Testis (tissue), 2 donors: ENCODE data around the gene CHRNA7.

Experiments
- POLR2A ChIP-seq: fragments of 450-650 bp; IDR thresholded peaks from one replicate; pipeline ENCODE4 v1.6.1; 2017; ENCODE audit warnings: antibody characterized with exemption, mild to moderate bottlenecking, moderate library complexity
- TF ChIP-seq, protein P1 (sequence below), 3 experiments: fragments of 450-650 bp in 2 of 3; fragments of 200-600 bp in 1 of 3; sonication (generic) in 1 of 3; IDR thresholded peaks; one replicate each; pipeline ENCODE4 v1.5.1; 2016 to 2019; ENCODE audit warnings: antibody characterized with exemption in 3 of 3, mild to moderate bottlenecking in 2 of 3, moderate library complexity in 1 of 3

DNA sequence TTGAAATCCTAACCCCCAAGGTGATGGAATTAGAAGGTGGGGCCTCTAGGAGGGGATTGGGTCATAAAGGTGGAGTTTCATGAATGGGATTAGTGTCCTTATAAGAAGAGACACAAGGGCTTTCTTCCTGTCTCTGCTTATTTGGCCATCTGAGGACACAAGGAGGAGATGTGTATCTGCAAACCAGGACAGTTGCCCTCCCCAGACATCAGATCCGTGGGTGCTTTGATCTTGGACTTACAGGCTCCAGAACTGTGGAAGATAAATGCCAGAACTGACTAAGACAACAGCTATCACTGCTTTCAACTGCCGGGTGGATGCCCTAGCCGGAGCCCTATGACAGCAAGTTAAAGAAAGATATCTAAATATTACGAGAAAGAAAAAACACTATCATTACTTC lies 94.4 kb downstream of the CHRNA7 start:
- TF ChIP-seq POLR2A, result no peak
- TF ChIP-seq, protein P1, sequence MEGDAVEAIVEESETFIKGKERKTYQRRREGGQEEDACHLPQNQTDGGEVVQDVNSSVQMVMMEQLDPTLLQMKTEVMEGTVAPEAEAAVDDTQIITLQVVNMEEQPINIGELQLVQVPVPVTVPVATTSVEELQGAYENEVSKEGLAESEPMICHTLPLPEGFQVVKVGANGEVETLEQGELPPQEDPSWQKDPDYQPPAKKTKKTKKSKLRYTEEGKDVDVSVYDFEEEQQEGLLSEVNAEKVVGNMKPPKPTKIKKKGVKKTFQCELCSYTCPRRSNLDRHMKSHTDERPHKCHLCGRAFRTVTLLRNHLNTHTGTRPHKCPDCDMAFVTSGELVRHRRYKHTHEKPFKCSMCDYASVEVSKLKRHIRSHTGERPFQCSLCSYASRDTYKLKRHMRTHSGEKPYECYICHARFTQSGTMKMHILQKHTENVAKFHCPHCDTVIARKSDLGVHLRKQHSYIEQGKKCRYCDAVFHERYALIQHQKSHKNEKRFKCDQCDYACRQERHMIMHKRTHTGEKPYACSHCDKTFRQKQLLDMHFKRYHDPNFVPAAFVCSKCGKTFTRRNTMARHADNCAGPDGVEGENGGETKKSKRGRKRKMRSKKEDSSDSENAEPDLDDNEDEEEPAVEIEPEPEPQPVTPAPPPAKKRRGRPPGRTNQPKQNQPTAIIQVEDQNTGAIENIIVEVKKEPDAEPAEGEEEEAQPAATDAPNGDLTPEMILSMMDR (IDR thresholded peaks at IDR 0.05), result no peak
